Measurements from ENCODE around the gene ATG4B.
"Not testable (repeated sequence)": the region's sequence is repeated elsewhere in the genome, so short reads cannot be mapped to it uniquely, and the experiment has no call there.

The ATG4B gene

GRCh38 chr2:241637018-241637794 is at the start of gene ATG4B, which contains the start of gene THAP4:
Gene ATG4B (plus strand): TSS chr2:241637693. CDS start chr2:241637715, 22 bp downstream.
Gene THAP4 (minus strand): TSS chr2:241637158. CDS start chr2:241637017, 141 bp downstream.
- DNase-seq: peak; percentile 44 to 62

- not testable (repeated sequence) for DNase-seq
Observed at GRCh38 chr2:241589863-241590262, 47.6 kb upstream of the ATG4B start.

GRCh38 chr2:241590496-241591455 is 46.7 kb upstream of the ATG4B start:
- not testable (repeated sequence) for DNase-seq

GRCh38 chr2:241592126-241592845 is 45.2 kb upstream of the ATG4B start:
- DNase-seq: no peak

GRCh38 chr2:241593271-241593670 is 44.2 kb upstream of the ATG4B start:
- DNase-seq: no peak

GRCh38 chr2:241595600-241596140 is 41.8 kb upstream of the ATG4B start:
- DNase-seq: no peak

- no peak for DNase-seq
Observed at GRCh38 chr2:241597561-241597960, 39.9 kb upstream of the ATG4B start.

GRCh38 chr2:241598061-241598460 is 39.4 kb upstream of the ATG4B start:
- DNase-seq: no peak

GRCh38 chr2:241598487-241598886 is 39.0 kb upstream of the ATG4B start:
- DNase-seq: no peak

- no peak for DNase-seq
Observed at GRCh38 chr2:241599615-241600014, 37.9 kb upstream of the ATG4B start.

GRCh38 chr2:241601841-241602240 is 35.7 kb upstream of the ATG4B start:
- peak in 1 of 2 experiments; percentile 23 for DNase-seq

- no peak for DNase-seq
Observed at GRCh38 chr2:241602720-241603119, 34.8 kb upstream of the ATG4B start.

- DNase-seq: no peak
Observed at GRCh38 chr2:241603686-241604085, 33.8 kb upstream of the ATG4B start.

- DNase-seq: no peak
Observed at GRCh38 chr2:241606186-241606585, 31.3 kb upstream of the ATG4B start.

- no peak for DNase-seq
Observed at GRCh38 chr2:241607162-241607885, 30.2 kb upstream of the ATG4B start.

GRCh38 chr2:241608881-241609280 is 28.6 kb upstream of the ATG4B start:
- no peak for DNase-seq

GRCh38 chr2:241609859-241610793 is 27.4 kb upstream of the ATG4B start:
- DNase-seq: no peak

GRCh38 chr2:241611062-241611461 is 26.4 kb upstream of the ATG4B start:
- DNase-seq: no peak

- DNase-seq: no peak
Observed at GRCh38 chr2:241612156-241613016, 25.1 kb upstream of the ATG4B start.

Data from NCI-H187 (cell line).